Measurements from ENCODE around the gene MT3. TPM values are rescaled to one million over a fixed set of nuclear protein-coding genes. Genes with fewer than 3 reads are reported as not detected.

MT3 gene
- total RNA-seq, 1 experiment from 2014 or later: not detected

DNA sequence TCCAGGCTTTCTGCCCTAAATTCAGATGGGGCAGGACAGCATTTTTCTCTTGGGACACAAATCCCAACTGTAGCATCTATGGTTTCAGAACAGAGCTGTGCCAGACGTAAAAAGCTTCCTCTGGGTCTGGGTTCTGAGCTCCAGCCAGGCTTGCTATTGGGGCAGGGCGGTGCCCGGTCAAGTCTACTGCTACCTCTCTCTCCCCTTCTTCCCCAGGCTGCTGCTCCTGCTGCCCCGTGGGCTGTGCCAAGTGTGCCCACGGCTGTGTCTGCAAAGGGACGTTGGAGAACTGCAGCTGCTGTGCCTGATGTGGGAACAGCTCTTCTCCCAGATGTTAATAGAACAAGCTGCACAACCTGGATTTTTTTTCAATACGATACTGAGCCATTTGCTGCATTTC is 44.2 kb downstream of the MT3 start:
- Mint-ChIP-seq H3K27me3 (ENCODE audit: insufficient read depth, unreplicated experiment) (no peaks in the 10 kb centered on the region), H3K9me3 (ENCODE audit: unreplicated experiment) (no peaks in the 10 kb centered on the region), H3K4me1 (ENCODE audit: insufficient read depth, unreplicated experiment) (peaks cover 20% of the 10 kb centered on the region), H3K36me3 (ENCODE audit: insufficient read depth, unreplicated experiment) (no peaks in the 10 kb centered on the region), H3K4me3 (ENCODE audit: unreplicated experiment) (no peak overlapping the region), H3K27ac (ENCODE audit: low read depth, unreplicated experiment) (no peak overlapping the region)
- TF ChIP-seq, protein P1, sequence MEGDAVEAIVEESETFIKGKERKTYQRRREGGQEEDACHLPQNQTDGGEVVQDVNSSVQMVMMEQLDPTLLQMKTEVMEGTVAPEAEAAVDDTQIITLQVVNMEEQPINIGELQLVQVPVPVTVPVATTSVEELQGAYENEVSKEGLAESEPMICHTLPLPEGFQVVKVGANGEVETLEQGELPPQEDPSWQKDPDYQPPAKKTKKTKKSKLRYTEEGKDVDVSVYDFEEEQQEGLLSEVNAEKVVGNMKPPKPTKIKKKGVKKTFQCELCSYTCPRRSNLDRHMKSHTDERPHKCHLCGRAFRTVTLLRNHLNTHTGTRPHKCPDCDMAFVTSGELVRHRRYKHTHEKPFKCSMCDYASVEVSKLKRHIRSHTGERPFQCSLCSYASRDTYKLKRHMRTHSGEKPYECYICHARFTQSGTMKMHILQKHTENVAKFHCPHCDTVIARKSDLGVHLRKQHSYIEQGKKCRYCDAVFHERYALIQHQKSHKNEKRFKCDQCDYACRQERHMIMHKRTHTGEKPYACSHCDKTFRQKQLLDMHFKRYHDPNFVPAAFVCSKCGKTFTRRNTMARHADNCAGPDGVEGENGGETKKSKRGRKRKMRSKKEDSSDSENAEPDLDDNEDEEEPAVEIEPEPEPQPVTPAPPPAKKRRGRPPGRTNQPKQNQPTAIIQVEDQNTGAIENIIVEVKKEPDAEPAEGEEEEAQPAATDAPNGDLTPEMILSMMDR (IDR thresholded peaks at IDR 0.05; ENCODE audit: unreplicated experiment): no peak
- no TSS peak for BruUV-seq (replicated peaks)
- DNase-seq (ENCODE audit: unreplicated experiment): no peak
- intact Hi-C loops (cut with micrococcal nuclease): no loop called here
- CTCF ChIA-PET: interaction anchor here (0.7 to 1.3 kb wide), 2 partner anchors 8 to 10 kb away, joined by 4 to 5 read pairs; partner anchors contain the start of gene MT1E
- POLR2A ChIA-PET: interaction anchor here (0.7 to 1.6 kb wide), 6 partner anchors 14 to 51 kb away, joined by 3 to 5 read pairs (median 4); partner anchors contain the start of genes MT1X and MT2A

DNA sequence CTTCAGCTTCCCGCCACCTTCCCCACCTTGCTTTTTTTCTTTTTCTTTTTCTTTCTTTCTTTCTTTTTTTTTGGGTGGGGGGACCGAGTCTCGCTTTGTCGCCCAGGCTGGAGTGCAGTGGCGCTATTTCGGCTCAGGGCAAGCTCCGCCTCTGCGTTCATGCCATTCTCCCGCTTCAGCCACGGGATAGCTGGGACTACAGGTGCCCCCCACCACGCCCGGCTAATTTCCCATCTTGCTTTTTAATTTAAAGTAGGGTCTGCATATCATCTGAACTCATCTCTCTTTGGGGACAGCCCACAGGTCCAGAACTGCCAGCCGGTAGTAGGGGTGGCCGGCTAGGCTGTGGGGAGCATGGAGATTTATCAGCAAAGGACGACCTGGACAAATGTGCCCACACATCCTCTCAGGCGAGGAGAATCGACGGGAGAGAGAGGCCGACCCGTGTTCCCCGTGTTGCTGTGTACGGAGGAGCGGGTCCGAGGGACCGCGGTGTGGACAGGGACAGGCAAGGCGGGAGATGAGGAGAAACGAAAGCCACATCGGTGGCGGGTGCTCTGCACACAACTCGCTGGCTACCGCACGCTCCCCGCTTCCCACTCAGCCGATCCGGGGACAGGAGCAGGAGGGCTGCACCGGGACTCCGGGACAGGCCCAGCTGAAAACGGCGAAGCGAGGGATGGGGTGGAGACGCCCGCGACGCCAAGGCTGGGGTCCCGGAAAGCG is 45.5 kb downstream of the MT3 start:
- TF ChIP-seq, protein P1 (IDR thresholded peaks at IDR 0.05; ENCODE audit: unreplicated experiment): no peak
- no peak for DNase-seq (ENCODE audit: unreplicated experiment)
- Mint-ChIP-seq H3K27me3 (ENCODE audit: insufficient read depth, unreplicated experiment) (no peaks in the 10 kb centered on the region), H3K4me1 (ENCODE audit: insufficient read depth, unreplicated experiment) (peaks cover 16% of the 10 kb centered on the region), H3K27ac (ENCODE audit: low read depth, unreplicated experiment) (peak overlapping the region; percentile 29), H3K36me3 (ENCODE audit: insufficient read depth, unreplicated experiment) (no peaks in the 10 kb centered on the region), H3K9me3 (ENCODE audit: unreplicated experiment) (no peaks in the 10 kb centered on the region), H3K4me3 (ENCODE audit: unreplicated experiment) (no peak overlapping the region)
- CTCF ChIA-PET: interaction anchor here (1.3 kb wide), 1 partner anchor 9 kb away, joined by 5 read pairs; the partner anchor contains the start of gene MT1E
- no TSS peak for BruUV-seq (replicated peaks)
- POLR2A ChIA-PET: interaction anchor here (1.6 kb wide), 1 partner anchor 12 kb away, joined by 4 read pairs; no protein-coding TSS in a partner anchor
- intact Hi-C loops (cut with micrococcal nuclease): no loop called here

DNA sequence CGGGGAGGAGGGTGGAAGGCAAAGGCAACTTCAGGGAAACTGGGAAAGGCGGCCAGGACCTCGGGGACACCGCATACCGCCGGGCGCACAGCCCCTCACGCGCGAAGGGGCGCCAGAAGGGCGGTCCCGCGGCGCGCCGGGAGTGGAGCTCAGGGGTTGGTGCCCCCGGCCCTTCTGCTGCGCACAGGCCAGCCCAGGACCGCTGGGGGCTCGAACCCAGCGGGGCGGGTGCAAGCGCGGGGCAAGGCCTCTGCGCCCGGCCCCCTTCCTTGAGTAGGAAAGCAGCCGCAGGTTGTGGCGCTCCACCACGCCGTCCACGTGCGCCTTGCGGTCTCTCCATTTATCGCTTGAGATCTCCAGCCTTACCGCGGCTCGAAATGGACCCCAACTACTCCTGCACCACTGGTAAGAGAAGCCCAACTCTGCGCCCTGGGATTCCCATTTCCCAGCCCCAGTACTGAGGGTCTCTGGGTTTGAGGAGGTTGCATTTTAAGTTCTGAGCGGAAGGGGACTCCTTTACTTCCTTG is 46.2 kb downstream of the MT3 start:
- Mint-ChIP-seq H3K27me3 (ENCODE audit: insufficient read depth, unreplicated experiment) (no peaks in the 10 kb centered on the region), H3K27ac (ENCODE audit: low read depth, unreplicated experiment) (no peak overlapping the region), H3K4me3 (ENCODE audit: unreplicated experiment) (no peak overlapping the region), H3K36me3 (ENCODE audit: insufficient read depth, unreplicated experiment) (no peaks in the 10 kb centered on the region), H3K4me1 (ENCODE audit: insufficient read depth, unreplicated experiment) (peaks cover 16% of the 10 kb centered on the region), H3K9me3 (ENCODE audit: unreplicated experiment) (no peaks in the 10 kb centered on the region)
- TF ChIP-seq, protein P1 (IDR thresholded peaks at IDR 0.05; ENCODE audit: unreplicated experiment): no peak
- POLR2A ChIA-PET: interaction anchor here (2.0 kb wide), 1 partner anchor 29 kb away, joined by 4 read pairs; no protein-coding TSS in a partner anchor
- no TSS peak for BruUV-seq (replicated peaks)
- intact Hi-C loops (cut with micrococcal nuclease): no loop called here
- DNase-seq (ENCODE audit: unreplicated experiment): no peak
- CTCF ChIA-PET: interaction anchor here (1.6 kb wide), 1 partner anchor 31 kb away, joined by 7 read pairs; no protein-coding TSS in a partner anchor

DNA sequence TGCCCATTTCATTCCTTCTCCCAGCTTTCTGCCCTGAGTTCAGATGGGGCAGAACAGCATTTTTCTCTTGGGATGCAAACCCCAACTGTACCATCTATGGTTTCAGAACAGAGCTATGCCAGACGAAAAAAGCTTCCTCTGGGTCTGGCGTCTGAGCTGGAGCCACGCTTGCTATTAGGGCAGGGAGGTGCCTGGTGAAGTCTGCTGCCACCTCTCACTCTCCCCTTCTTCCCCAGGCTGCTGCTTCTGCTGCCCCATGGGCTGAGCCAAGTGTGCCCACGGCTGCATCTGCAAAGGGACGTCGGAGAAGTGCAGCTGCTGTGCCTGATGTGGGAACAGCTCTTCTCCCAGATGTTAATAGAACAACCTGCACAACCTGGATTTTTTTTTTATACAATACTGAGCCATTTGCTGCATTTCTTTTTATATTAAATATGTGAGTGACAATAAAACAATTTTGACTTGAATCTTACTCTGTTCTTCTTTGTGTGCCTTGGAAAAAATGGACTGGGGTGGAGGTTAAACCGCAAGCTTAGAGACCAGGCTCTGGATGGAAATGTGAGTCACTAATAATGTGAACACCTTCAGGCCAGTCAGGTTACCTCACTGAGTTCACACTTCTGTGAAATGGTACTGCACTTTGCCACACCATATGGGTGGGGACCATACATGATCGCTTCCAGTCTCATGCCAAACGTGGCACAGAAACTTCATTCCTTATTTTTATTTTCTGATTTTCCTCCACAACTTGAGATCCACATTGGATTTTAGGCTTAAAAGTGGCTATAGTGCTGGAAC is 47.5 kb downstream of the MT3 start:
- H3K4me1 Mint-ChIP-seq (ENCODE audit: insufficient read depth, unreplicated experiment): peaks cover 16% of the 10 kb centered on the region
- intact Hi-C loops (cut with micrococcal nuclease): no loop called here
- BruUV-seq (replicated peaks): no TSS peak
- TF ChIP-seq, protein P1 (IDR thresholded peaks at IDR 0.05; ENCODE audit: unreplicated experiment): no peak
- ChIA-PET CTCF (interaction anchor here (1.6 kb wide), 1 partner anchor 32 kb away, joined by 7 read pairs; no protein-coding TSS in a partner anchor), POLR2A (interaction anchor here (0.7 to 2.1 kb wide), 10 partner anchors 8 to 45 kb away, joined by 3 to 11 read pairs (median 4); partner anchors contain the start of genes MT1E and MT1X)
- H3K4me3 Mint-ChIP-seq (ENCODE audit: unreplicated experiment): no peak overlapping the region
- no peaks in the 10 kb centered on the region for H3K27me3 Mint-ChIP-seq (ENCODE audit: insufficient read depth, unreplicated experiment)
- no peaks in the 10 kb centered on the region for H3K9me3 Mint-ChIP-seq (ENCODE audit: unreplicated experiment)
- H3K36me3 Mint-ChIP-seq (ENCODE audit: insufficient read depth, unreplicated experiment): no peaks in the 10 kb centered on the region
- no peak overlapping the region for H3K27ac Mint-ChIP-seq (ENCODE audit: low read depth, unreplicated experiment)
- DNase-seq (ENCODE audit: unreplicated experiment): no peak
